Right renal cortex interstitium (tissue), 3 donors: Measurements from ENCODE around the gene INPP5E. TPM values are rescaled to one million over a fixed set of nuclear protein-coding genes. Genes with fewer than 3 reads are reported as not detected.
A peak's percentile ranks its signal among the peaks of the same experiment; 100 is the strongest.
"Not testable (repeated sequence)": the region's sequence is repeated elsewhere in the genome, so short reads cannot be mapped to it uniquely, and the experiment has no call there.

ENCODE experiments used
- DNase-seq, 3 donors: peaks; one replicate each; pipeline ENCODE4 v3.0.0-alpha.2; 2013; ENCODE audit warnings: low read depth in 3 of 3, low spot score in 2 of 3
- polyA plus RNA-seq, 3 donors: library from polyadenylated mRNA; unstranded; fragments of 120-200 nt; gene quantifications; one replicate each; pipeline ENCODE4 v1.2.1, GENCODE V29; 2013; ENCODE audit not compliant: insufficient read length in 3 of 3

The INPP5E gene
- polyA plus RNA-seq, 3 donors, result 9.7 to 11.0 (median 10.7) TPM

DNA sequence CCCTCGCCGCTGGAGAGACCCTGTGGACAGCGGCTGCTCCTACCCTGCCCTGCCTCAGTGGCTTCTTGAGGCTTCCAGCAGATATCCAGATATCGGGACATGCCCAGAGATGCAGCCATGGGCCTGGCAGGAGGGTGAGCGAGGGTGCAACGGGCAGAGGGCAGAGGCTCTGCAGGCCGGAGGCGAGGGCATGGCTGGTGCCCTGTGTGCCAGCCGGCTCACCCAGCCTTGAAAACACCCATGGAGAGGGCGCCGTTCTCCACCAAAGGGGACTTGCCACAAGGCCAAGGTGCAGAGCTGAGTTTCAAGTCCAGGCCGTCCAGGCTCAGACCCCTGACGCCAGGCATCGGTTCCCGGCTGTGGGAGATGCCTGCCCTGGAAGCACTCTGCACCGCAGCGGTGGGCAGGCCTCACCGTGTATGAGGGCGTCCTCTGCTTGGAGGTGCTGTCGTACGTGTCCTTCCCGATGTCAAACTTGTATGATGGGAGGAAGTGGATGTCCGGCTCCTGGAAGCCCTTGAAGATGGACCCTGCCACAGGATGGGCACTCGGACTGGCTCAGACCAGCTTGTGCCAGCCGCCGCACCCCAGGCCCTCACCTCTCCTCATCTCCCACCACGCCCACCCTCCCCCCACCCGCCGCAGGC, 8.9 kb downstream of the INPP5E start:
- DNase-seq, result no peak

DNA sequence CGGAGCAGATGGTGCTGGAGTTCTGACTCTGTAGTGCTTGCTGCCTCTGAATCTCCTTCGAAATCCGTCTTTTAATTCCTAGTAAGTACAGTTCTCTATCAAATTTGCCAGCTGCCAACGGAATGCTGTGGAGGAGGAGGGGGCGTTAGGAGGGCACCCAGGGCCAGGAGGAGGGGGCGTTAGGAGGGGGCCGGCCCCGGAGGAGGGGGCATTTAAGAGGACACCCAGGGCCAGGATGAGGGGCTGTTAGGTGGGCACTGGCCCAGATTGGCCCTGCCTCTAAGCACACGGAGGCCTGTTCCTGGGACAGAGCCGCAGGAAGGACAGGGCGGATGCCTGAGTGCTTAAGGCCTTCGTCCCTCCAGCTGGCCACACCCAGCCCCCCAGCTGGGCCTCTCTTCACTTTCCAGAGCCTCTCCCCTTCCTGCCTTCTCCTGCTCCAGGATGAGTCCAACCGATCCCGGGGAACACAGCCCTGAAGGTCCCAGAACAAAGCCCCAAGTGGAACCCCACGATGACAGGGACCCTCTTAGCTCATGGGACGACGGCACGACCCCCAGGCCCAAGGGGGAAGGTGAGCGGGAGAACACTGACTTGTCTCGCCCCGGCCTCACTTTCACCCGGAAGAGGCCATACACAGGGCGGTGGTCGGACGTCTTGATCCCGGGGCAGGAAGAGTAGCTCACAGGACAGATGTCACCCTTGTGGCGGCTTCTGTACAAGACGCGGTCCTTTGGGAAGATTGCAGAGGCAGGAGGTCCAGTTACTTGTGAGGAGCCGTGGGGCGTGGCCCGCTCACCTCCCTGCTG, 9.8 kb downstream of the INPP5E start:
- DNase-seq, result no peak

DNA sequence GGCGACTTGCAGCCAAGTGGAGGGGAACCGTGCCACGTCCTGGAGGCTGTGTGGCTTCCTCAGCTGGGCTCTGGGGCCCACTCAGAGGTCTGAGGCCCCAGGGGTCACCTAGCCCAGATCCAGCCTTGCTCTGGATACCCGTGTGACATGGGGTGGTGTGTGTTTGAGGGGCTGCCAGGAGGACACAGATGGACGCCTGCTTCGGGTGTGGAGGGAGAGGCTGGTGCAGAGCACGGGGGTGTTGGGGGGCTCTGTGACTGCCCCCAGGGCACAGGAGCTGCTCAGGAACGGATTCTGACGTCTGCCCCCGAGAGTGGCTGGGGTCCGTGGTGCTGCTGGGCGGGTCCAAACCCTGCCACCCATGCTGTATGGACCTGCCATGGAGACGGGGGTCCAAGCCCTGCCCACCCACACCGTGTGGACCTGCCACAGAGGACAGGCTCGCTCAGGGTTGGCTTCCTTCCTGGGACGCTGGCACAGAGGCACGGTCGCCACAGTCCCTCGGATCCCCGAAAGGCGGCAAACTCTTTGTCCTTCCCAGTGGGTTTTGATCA, 10.5 kb downstream of the INPP5E start:
- no peak for DNase-seq

DNA sequence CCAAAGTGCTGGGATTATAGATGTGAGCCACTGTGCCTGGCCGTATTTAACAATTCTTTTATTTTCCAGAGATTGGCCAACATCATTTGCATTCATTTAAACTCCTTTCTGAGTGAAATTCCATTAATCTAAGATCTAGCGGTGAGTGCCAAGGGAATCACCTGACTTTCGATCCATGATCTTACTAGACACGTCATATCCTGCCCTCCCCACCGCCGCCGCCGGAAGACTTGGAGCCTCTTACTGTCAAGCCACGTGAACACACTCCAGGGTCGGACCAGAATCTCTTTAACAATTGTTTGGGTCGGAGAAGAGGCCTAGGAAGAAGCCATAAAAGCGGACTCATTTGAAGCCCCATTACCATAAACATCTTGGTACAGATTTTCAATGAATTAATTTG, 12.9 kb downstream of the INPP5E start:
- no peak for DNase-seq

DNA sequence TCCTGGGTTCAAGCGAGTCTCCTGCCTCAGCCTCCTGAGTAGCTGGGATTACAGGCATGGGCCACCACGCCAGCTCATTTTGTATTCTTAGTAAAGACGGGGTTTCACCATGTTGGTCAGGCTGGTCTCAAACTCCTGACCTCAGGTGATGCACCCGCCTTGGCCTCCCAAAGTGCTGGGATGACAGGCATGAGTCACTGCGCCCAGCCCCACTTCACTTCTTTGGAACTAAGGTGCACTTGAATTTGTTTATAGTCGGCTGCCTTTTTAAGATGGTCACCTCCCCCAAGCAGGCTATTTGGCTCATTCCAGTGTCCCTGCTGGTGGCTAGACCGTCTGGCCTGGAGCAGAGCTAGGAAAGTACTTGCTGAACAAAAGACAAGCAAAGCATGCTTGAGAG, 14.3 kb downstream of the INPP5E start:
- not testable (repeated sequence) for DNase-seq

DNA sequence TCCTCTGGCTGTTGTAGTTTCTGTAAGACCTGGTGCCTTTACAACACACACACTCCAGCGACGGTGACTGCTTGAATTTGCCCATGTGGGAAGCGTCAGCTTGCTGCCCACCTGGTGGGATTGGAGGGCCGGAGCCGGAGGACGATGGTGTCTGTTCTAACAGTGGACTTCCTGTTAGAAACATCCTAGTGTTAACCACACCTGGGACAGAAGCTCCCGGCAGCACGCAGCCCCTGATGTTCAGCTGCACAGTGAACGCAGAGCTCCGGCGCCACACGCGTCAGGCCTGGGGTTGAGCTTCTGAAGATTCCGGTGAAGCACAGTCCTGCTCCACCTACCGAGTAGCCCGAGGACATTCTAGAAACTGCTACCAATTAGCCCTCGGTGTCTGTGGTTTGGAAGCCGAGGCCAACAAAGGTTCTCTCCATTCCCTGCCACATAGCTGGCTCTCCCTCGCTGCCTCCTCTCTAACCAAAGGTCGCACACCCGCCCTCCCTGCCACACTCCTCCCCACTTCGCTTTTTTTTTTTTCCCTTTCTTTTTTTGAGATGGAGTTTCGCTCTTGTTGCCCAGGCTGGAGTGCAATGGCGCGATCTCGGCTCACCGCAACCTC, 14.8 kb downstream of the INPP5E start:
- DNase-seq, result no peak

DNA sequence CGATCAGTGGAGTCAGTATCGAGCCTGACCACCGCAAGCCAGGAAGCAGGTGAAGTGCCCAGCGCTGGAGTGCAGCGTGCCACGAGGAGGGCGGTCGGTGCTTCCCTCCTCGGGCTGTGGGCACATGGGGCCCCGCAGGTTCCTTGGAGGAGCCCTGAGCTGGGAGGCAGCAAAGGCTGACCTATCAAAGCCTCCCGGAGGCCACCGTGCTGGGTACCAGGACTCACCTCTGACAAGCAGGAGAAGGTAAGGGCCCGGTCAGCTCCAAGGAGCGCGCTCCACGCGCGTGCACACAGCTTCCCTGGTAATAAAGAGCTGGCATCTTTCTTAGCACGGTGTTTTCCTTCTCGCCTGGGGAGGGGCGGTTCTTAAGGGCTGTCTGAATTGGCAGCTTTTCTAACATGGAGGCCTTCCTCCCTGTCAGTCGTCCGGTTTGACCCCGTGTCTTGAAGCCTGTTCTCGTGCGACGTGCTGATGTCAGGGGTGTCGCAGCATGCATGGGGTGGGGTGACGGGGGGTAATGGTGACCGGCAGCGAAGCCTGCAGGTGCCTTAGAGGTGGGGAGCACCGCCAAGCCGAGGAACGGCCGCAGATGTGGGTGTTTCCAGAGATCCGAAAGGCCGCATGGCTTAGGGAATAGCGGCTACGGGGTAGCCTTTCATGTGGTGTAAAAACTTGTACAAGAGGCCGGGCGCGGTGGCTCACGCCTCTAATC, 16.1 kb downstream of the INPP5E start:
- DNase-seq, result no peak

DNA sequence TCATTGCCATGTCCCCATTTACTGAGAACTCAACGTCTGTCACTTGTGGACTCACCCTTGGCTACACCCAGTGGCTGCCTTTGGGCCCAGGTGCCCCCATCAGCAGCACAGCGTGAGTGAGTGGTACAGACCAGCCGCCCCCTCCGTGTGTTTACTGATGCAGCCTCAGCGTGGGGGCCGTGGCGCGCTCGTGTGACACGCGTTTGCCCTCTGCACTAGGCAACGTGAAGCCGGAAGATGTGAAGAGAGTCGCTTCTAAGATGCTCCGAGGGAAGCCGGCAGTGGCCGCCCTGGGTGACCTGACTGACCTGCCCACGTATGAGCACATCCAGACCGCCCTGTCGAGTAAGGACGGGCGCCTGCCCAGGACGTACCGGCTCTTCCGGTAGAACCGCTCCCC, 16.8 kb downstream of the INPP5E start:
- DNase-seq, result no peak

DNA sequence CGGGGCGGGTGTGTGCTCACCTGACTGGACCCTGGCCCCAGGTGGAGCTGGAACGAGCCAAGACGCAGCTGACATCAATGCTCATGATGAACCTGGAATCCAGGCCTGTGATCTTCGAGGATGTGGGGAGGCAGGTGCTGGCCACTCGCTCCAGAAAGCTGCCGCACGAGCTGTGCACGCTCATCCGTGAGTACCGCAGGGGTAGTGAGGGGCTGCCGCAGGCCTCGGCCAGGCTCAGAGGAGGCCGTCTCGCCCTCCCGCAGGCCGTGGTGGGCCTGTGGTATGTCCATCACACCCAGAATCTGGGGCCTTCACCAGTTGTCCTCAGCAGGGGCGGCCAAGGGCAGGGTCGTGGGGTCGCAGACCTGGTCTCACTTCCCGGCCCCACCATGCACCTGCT, 17.9 kb downstream of the INPP5E start:
- DNase-seq, result no peak

DNA sequence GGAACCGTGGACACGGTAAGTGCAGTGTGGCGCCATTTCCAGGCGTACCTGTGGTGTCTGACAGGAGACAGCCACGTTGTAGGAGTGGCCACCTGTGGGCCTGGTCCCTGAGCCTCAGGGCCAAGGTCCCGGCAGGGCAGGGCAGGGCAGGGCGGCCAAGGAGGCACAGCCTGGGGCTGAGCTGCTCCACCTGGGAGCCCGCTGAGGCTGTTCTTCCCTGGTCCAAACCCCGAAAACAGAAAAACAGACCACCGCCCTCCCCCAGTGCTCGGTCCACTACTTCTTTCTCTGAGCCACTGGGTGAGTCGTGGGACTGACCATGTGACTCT, 20.6 kb downstream of the INPP5E start:
- DNase-seq, result no peak

DNA sequence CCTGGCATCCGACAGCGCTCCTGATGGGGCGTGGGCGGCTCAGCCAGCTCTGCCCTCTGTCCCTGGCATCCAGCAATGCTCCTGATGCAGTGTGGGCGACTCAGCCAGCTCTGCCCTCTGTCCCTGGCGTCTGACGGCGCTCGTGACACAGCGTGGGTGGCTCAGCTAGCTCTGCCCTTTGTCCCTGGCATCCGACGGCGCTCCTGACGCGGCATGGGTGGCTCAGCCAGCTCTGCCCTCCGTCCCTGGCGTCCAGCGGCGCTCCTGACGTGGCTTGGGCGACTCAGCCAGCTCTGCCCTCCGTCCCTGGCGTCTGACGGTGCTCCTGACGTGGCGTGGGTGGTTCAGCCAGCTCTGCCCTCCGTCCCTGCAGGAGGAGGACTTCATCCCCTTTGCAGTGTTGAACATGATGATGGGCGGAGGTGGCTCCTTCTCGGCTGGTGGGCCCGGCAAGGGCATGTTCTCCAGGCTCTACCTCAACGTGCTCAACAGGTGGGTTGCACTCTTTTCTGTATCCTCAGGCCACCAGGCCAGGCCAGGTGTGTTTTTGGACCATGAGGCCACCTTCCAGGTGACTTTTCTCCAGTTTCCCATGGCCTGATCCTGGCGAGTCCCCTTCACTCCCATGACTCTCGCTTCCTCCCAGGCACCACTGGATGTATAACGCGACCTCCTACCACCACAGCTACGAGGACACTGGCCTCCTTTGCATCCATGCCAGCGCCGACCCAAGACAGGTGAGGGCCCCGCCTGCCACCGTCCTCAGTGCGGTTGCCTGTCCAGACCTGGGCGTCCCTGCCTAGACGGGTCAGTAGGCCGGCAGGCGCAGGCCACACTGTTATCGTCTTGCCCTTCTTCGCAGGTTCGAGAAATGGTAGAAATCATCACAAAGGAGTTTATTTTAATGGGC, 21.2 kb downstream of the INPP5E start:
- DNase-seq, result no peak

DNA sequence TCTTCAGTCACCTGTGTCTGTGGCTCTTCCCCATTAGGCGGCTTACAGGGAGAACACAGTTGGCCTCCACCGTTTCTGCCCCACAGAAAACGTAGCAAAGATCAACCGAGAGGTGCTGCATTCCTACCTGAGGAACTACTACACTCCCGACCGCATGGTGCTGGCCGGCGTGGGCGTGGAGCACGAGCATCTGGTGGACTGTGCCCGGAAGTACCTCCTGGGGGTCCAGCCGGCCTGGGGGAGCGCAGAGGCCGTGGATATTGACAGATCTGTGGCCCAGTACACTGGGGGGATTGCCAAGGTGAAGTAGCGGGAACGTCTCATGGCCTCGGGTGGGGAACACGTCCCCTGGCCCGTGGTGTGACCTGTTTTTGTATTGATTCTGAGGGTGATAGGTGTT, 22.7 kb downstream of the INPP5E start:
- no peak for DNase-seq

DNA sequence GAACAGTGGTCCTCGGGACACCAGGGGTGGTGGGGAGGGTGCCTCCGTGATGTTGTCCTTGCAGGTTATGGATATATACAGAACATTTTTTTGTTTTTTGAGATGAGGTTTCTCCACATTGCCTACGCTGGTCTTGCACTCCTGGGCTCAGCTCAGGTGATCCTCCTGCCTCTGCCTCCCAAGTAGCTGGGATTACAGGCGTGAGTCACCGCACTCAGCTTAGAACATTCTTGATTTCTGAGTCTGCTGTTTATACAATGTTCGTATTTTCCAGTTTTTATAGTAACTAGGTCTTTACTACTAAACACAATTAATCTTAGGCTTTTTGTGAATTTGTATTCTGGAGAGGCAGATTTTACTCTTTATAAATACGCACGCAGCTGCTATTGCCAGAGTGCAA, 23.2 kb downstream of the INPP5E start:
- DNase-seq, result no peak

DNA sequence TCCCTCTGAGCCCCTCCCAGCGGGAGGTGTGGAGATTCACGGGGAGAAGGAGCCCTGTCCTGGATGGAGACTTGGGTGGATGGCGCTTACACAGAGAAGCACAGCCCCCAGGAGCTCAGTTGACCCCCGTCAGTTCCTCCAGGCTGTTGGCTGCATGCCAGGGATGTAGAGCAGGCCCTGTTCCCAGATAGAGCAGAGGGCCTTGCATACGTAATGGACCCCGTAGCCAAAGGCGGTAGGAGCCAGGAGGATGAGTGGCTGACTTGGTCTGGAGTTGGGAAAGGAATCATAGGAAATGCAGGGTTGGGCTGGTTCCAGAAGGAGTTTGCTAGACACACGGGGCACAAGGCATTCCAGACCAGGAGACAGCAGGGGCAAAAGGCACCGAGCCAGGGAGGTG, 26.7 kb downstream of the INPP5E start:
- no peak for DNase-seq

DNA sequence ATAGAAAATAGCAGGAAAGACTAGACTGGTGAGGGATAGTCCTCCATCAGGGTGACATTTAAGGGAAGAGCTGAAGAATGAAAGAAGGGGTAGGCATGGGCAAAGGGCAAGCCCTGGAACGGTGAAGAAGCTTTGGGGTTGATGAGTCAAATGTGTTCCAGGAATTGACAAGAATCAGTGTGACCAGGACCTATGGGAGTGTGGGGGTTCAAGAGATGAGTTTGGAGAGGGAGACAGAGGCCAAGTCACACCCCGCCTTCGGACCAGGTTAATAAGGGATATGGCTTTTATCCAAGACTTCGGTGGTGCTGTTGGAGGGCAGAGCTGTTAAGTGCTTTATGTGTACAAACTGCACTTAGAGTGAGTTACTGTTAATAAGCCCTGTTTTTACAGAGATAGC, 28.3 kb downstream of the INPP5E start:
- DNase-seq, result no peak

DNA sequence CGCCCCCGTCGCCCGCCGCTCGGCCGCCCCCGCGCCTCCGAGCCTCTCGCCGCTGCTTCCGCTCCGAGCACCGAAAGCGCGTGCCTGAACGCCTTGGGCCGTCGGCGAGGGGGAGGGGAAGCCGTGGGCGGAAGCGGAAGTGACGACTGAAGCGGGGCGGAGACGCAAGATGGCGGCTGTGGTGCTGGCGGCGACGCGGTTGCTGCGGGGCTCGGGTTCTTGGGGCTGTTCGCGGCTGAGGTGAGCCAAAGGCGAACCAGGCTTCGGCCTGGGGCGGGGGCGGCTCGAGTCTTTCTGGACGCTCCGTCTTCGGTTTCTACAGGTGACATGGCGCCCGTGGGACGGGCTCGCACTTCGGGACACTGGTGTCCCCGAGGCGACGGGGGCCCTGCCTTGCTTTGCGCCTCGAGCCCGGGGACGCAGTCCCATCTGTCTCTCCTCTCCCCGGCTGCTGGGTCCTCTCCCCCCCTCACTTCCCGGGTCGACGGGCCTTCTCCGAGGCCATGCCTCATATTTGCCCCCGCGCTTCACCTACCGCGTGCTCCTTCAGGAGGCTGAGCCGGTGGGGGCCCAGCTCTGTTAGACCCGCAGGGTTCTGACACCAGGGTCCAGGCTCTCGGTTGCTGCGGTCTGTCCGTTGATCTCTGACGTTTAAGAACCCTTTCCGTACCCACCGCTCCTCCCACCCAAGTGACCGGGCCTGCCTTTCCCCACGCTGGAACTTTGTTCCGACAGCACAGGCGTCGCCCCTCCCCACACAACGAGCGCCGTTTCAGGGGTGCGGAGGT, 29.0 kb downstream of the INPP5E start, which contains the start of the genes ENTR1 and PMPCA:
Gene ENTR1 (minus strand): TSS at position 115 of the 788 bp plus-strand sequence. CDS start 217 bp downstream, outside the sequence.
Gene PMPCA (plus strand): TSS at position 159 of the 788 bp plus-strand sequence. CDS start 11 bp downstream, at position 170.
- DNase-seq, result peak; percentile 74 to 79 (median 74)

DNA sequence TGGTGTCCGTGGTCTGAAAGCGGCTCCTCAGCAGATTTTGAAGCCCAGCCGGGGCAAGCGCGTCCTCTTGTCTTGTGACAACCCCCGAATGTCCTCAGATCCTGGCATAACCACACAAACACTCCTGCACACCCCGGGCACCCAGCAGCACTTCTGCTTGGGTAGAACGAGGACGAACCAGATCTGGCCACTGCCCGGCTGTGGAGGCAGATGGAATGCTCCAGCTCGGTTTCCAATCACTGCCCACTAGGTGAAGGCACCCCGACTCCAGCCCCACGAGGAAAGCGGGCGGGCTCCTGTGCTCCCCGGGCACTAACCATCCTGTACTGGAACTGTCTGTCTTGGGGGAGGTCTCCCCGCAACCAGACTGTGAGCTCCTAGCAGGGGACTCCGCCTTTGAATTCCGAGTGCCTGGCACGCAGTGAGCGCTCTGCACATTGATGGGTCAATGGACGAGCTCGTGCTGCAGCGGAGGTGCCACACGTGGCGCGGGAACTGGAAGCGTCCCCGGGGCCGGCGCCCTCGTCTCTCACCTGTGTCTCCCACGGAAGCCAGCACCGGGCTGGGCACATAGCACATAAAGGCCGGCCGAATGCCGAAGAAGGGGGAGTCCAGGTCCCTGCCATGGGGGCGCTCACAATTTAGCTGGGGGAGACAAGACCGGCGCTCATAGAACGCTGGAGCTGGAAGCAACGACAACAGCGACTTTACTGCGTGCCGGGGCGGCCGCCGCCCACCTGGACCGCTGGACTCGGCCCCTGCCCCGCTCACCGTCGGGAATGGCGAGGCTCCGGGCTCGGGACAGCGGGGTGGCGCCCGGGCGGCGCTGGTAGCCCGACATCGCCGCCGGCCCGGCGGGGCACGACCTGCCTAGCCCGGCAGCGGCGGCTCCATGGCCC, 29.8 kb downstream of the INPP5E start:
- no peak for DNase-seq

DNA sequence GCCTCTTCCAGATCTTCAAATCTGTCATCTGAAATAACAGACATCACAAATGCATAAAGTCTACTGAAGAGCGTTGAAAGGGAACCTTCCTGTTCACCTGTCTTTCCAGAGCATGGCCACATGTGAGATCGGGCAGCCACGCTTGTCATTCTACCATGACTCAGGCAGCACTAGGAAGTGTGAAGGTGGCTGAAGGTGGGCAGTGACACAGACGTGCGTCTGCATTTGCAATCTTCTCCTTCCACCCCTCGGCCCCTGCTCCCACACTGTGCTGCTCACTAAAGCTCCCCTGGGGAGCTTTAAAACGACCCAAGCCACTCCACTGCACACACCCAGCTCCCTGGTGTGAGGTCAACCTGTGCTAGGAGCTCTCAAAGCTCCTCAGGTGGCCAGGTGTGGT, 31.7 kb downstream of the INPP5E start:
- DNase-seq, result no peak
